GM12878 (cell line): Measurements from ENCODE around the gene NCMAP. TPM values are rescaled to one million over a fixed set of nuclear protein-coding genes. Genes with fewer than 3 reads are reported as not detected.

Experiments
- ATAC-seq: fragments of 200-7000 bp; cut with Tn5 transposase; 3 replicates; pipeline ENCODE4 v1.9.1; 2020; ENCODE audit warnings: mild to moderate bottlenecking, moderate library complexity
- BruUV-seq: library from RNA; stranded (reverse); fragments of 400-500 nt; replicated peaks from 2 replicates; lab custom pipeline; 2021; lab: Mats Ljungman, UMichigan
- CTCF ChIA-PET: fragments of 300-600 bp; sonication (Branson Sonifier 250); formaldehyde crosslinking; extraction: SDS; loops from one replicate; lab custom pipeline; 2021; ENCODE audit warnings: inconsistent platforms; lab: Yijun Ruan, JAX
- POLR2A ChIA-PET: fragments of 350-600 bp; formaldehyde crosslinking; extraction: SDS; loops from one replicate; lab custom pipeline; 2021; ENCODE audit warnings: inconsistent platforms; lab: Charles Lee
- RAD21 ChIA-PET: fragments of 300-600 bp; sonication (Branson Sonifier 250); formaldehyde crosslinking; loops from one replicate; lab custom pipeline; 2023; ENCODE audit warnings: antibody characterized with exemption; ENCODE audit not compliant: unreplicated experiment; lab: Charles Lee
- SMC1A ChIA-PET: fragments of 300-600 bp; sonication (Branson Sonifier 250); formaldehyde crosslinking; loops from one replicate; lab custom pipeline; 2023; ENCODE audit not compliant: unreplicated experiment, uncharacterized antibody; lab: Charles Lee
- DNase-seq: peaks from one replicate; pipeline ENCODE4 v3.0.0-alpha.2; 2011; ENCODE audit warnings: low read depth, low spot score
- FAIRE-seq: peaks from 3 replicates; lab custom pipeline; 2011; peaks lifted over from hg19 to GRCh38; lab: Jason Lieb, UNC
- H2AFZ ChIP-seq: 2 replicates; pipeline ENCODE4 v1.6.0; 2011; ENCODE audit warnings: low read depth, low read length, control low read depth; ENCODE audit not compliant: control insufficient read depth
- H3K27ac ChIP-seq: 2 replicates; pipeline ENCODE4 v1.5.1; 2011; ENCODE audit warnings: control low read depth; ENCODE audit not compliant: control insufficient read depth, insufficient read depth
- H3K27me3 ChIP-seq, 2 experiments: replicated peaks in 1 of 2; 2 replicates each; pipeline versions ENCODE4 v1.6.0 to v1.6.1; 2011; ENCODE audit warnings: low read length in 1 of 2; ENCODE audit not compliant: control insufficient read depth in 2 of 2, insufficient read depth in 2 of 2
- H3K36me3 ChIP-seq, 2 experiments: 2 replicates each; pipeline ENCODE4 v1.5.1; 2011; ENCODE audit warnings: low read length in 1 of 2; ENCODE audit not compliant: control insufficient read depth in 2 of 2, insufficient read depth in 2 of 2
- H3K4me1 ChIP-seq: 2 replicates; pipeline ENCODE4 v1.6.1; 2011; ENCODE audit warnings: mild to moderate bottlenecking, low read length, moderate library complexity, mixed read lengths; ENCODE audit not compliant: control insufficient read depth, insufficient read depth
- H3K4me2 ChIP-seq: 2 replicates; pipeline ENCODE4 v1.6.0; 2011; ENCODE audit warnings: control low read depth; ENCODE audit not compliant: control insufficient read depth, insufficient read depth
- H3K4me3 ChIP-seq: fragments of 200-600 bp; sonication (generic); 2 replicates; pipeline ENCODE4 v1.5.1; 2016
- H3K79me2 ChIP-seq: 2 replicates; pipeline ENCODE4 v1.6.0; 2011; ENCODE audit warnings: low read length; ENCODE audit not compliant: control insufficient read depth, insufficient read depth
- H3K9ac ChIP-seq: 2 replicates; pipeline ENCODE4 v1.8.0; 2011; ENCODE audit warnings: low read length, control low read depth, mixed read lengths; ENCODE audit not compliant: control insufficient read depth, insufficient read depth
- H3K9me3 ChIP-seq: replicated peaks from 3 replicates; pipeline ENCODE4 v1.5.1; 2011; ENCODE audit warnings: mild to moderate bottlenecking, low read length; ENCODE audit not compliant: control insufficient read depth, insufficient read depth
- H4K20me1 ChIP-seq: 2 replicates; pipeline ENCODE4 v1.6.0; 2011; ENCODE audit not compliant: control insufficient read depth, insufficient read depth
- HCFC1 ChIP-seq: fragments of 150-350 bp; IDR thresholded peaks from 2 replicates; pipeline ENCODE4 v1.6.1; 2014; ENCODE audit warnings: low read length
- MTA3 ChIP-seq: IDR thresholded peaks from 2 replicates; pipeline ENCODE4 v1.6.1; 2012; ENCODE audit warnings: low read length, inconsistent platforms, borderline replicate concordance
- RCOR1 ChIP-seq: conservative IDR thresholded peaks from 2 replicates; pipeline ENCODE4 v1.6.1; 2012; ENCODE audit warnings: low read depth, low read length, improper control_type of control experiment
- YY1 ChIP-seq: IDR thresholded peaks from 2 replicates; pipeline ENCODE4 v1.6.1; 2011; ENCODE audit warnings: low read depth, mild to moderate bottlenecking, low read length
- ZNF207 ChIP-seq: fragments of 450-650 bp; IDR thresholded peaks from 2 replicates; pipeline ENCODE4 v1.6.1; 2014; ENCODE audit warnings: antibody characterized with exemption, mild to moderate bottlenecking, borderline replicate concordance
- WGBS: methylation state at CpG from one replicate; pipeline ENCODE4 v1.1.6; 2016; ENCODE audit warnings: low lambda C conversion rate; ENCODE audit not compliant: insufficient replicate concordance, insufficient coverage; ENCODE audit errors: missing lambda C conversion rate; 5-methylcytosine and 5-hydroxymethylcytosine counted together
- in situ Hi-C: fragments of 300-500 bp; cut with MboI; formaldehyde crosslinking; loops from 9 replicates; pipeline ENCODE4 v1.14.3; 2018; ENCODE audit warnings: mixed read lengths
- intact Hi-C: fragments of 100-400 bp; cut with micrococcal nuclease; formaldehyde crosslinking; loops from one replicate; pipeline ENCODE4 v1.14.2; 2022; ENCODE audit not compliant: unreplicated experiment
- polyA plus RNA-seq, 11 experiments: library from polyadenylated mRNA; depleted of rRNA in 4 of 11; unstranded in 6 of 11; stranded (reverse) in 5 of 11; fragments of >200 nt; fragmentation: Nextera tagmentation in 4 of 11; fragmentation: Illumina TruSeq in 1 of 11; extraction: Ambion mirVana in 4 of 11; extraction: Trizol in 1 of 11; gene quantifications; 1 replicate in 1 of 11; 2 replicates in 10 of 11; pipeline versions ENCODE4 v1.2.1 to v1.2.3, GENCODE V29; 2011 to 2016; ENCODE audit warnings: inconsistent platforms in 2 of 11, missing spikeins in 2 of 11, low read depth in 1 of 11
- total RNA-seq, 4 experiments: library from RNA; depleted of rRNA in 3 of 4; stranded (reverse); fragments of >200 nt in 3 of 4; fragmentation: Illumina TruSeq in 1 of 4; extraction: Trizol in 1 of 4; gene quantifications; 2 replicates each; pipeline versions ENCODE4 v1.2.1 to v1.2.3, GENCODE V29; 2013 to 2021
- TF ChIP-seq, protein P1 (sequence below): fragments of 450-650 bp; IDR thresholded peaks from 2 replicates; pipeline ENCODE4 v1.6.1; 2017; ENCODE audit warnings: borderline replicate concordance
- TF ChIP-seq, protein P2 (sequence below): IDR thresholded peaks from 2 replicates; pipeline ENCODE4 v1.6.1; 2012; ENCODE audit warnings: low read depth, low read length, improper control_type of control experiment
- TF ChIP-seq, protein P3 (sequence below): fragments of 450-650 bp; IDR thresholded peaks from 2 replicates; pipeline ENCODE4 v1.6.1; 2017; ENCODE audit warnings: mild to moderate bottlenecking

The NCMAP gene
- total and polyA plus RNA-seq, 10 of the 15 experiments (the other 5 are each of a cell fraction or from before 2014, with no cell fraction given), result not detected

DNA sequence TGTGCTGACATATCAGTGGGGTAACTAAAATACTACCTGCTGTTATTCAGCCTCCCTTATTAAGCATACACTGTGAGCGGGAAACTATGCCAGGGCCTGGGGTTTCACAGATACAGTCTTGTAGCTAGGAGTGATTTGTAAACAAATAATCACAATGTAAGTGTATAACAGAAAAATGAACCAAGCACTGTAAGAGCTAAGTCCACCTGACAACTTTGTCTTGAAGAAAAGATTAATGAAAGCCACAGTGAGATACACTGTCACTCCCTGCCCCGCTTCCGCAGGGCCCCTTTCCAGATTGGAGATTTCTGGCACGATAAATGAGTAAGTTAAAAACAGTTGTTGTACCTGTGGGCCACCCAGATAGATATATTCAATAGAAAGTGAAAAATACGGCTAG is 48.5 kb upstream of the NCMAP start:
- BruUV-seq, result no TSS peak

DNA sequence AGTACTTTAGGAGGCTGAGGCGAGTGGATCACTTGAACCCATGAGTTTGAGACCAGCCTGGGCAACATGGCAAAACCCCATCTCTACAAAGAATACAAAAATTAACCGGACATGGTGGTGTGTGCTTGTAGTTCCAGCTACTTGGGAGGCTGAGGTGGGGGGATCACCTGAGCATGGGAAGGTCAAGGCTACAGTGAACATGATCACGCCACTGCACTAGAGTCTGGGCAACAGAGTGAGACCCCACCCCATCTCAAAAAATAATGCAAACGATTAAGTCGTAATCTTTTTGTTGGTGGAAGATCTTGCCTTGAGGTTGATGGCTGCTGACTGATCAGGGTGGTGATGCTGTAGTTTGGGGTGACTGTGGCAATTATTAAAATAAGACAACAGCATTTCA is 47.0 kb upstream of the NCMAP start:
- ChIA-PET CTCF (no interaction called here), SMC1A (no interaction called here), POLR2A (no interaction called here), RAD21 (no interaction called here)
- no peak overlapping the region for H2AFZ ChIP-seq
- in situ Hi-C loops, result no loop called here
- H3K4me1 ChIP-seq, result no peaks in the 10 kb centered on the region
- BruUV-seq, result no TSS peak
- peaks cover 2 to 6% of the 10 kb centered on the region in 2 experiments for H3K27me3 ChIP-seq
- ATAC-seq, result no peak
- H3K9ac ChIP-seq, result no peak overlapping the region
- intact Hi-C loops, result no loop called here
- H3K79me2 ChIP-seq, result no peaks in the 10 kb centered on the region
- no peak overlapping the region for H3K4me3 ChIP-seq
- FAIRE-seq, result no peak
- no peak overlapping the region for H3K27ac ChIP-seq
- 49% methylated on average over 5 of the region's 5 CpGs for WGBS
- no peaks in the 10 kb centered on the region for H3K36me3 ChIP-seq
- DNase-seq, result no peak
- no peak overlapping the region for H3K4me2 ChIP-seq
- H4K20me1 ChIP-seq, result no peaks in the 10 kb centered on the region; the same call in 1 of the 2 replicates
- TF ChIP-seq, protein P1, sequence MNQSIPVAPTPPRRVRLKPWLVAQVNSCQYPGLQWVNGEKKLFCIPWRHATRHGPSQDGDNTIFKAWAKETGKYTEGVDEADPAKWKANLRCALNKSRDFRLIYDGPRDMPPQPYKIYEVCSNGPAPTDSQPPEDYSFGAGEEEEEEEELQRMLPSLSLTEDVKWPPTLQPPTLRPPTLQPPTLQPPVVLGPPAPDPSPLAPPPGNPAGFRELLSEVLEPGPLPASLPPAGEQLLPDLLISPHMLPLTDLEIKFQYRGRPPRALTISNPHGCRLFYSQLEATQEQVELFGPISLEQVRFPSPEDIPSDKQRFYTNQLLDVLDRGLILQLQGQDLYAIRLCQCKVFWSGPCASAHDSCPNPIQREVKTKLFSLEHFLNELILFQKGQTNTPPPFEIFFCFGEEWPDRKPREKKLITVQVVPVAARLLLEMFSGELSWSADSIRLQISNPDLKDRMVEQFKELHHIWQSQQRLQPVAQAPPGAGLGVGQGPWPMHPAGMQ, result no peak
- TF ChIP-seq RCOR1 (no peak), ZNF207 (no peak), YY1 (no peak), HCFC1 (no peak)
- TF ChIP-seq, protein P2, sequence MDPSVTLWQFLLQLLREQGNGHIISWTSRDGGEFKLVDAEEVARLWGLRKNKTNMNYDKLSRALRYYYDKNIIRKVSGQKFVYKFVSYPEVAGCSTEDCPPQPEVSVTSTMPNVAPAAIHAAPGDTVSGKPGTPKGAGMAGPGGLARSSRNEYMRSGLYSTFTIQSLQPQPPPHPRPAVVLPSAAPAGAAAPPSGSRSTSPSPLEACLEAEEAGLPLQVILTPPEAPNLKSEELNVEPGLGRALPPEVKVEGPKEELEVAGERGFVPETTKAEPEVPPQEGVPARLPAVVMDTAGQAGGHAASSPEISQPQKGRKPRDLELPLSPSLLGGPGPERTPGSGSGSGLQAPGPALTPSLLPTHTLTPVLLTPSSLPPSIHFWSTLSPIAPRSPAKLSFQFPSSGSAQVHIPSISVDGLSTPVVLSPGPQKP, result no peak
- TF ChIP-seq, protein P3, sequence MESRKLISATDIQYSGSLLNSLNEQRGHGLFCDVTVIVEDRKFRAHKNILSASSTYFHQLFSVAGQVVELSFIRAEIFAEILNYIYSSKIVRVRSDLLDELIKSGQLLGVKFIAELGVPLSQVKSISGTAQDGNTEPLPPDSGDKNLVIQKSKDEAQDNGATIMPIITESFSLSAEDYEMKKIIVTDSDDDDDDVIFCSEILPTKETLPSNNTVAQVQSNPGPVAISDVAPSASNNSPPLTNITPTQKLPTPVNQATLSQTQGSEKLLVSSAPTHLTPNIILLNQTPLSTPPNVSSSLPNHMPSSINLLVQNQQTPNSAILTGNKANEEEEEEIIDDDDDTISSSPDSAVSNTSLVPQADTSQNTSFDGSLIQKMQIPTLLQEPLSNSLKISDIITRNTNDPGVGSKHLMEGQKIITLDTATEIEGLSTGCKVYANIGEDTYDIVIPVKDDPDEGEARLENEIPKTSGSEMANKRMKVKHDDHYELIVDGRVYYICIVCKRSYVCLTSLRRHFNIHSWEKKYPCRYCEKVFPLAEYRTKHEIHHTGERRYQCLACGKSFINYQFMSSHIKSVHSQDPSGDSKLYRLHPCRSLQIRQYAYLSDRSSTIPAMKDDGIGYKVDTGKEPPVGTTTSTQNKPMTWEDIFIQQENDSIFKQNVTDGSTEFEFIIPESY, result no peak
- H3K9me3 ChIP-seq, result no peaks in the 10 kb centered on the region

More for the DNA sequence above, 48.5 kb upstream of the NCMAP start:
- ATAC-seq, result no peak
- Histone ChIP-seq H3K4me1 (no peaks in the 10 kb centered on the region), H2AFZ (no peak overlapping the region), H3K4me2 (no peak overlapping the region), H3K9me3 (no peaks in the 10 kb centered on the region), H3K27ac (no peak overlapping the region), H3K9ac (no peak overlapping the region), H4K20me1 (no peaks in the 10 kb centered on the region; the same call in 1 of the 2 replicates), H3K79me2 (no peaks in the 10 kb centered on the region), H3K4me3 (no peak overlapping the region), H3K27me3 (peaks cover 5 to 10% of the 10 kb centered on the region in 2 experiments), H3K36me3 (no peaks in the 10 kb centered on the region)
- no peak for FAIRE-seq
- RAD21 ChIA-PET, result no interaction called here
- CTCF ChIA-PET, result no interaction called here
- SMC1A ChIA-PET, result no interaction called here
- intact Hi-C loops (no loop called here), in situ Hi-C loops (no loop called here)
- no peak for TF ChIP-seq MTA3
- DNase-seq, result no peak
- 67% methylated on average over 5 of the region's 5 CpGs for WGBS
- POLR2A ChIA-PET, result interaction anchor here (0.6 kb wide), 1 partner anchor 215 kb away, joined by 4 read pairs; no protein-coding TSS in a partner anchor
